Loucy (cell line): Measurements from ENCODE around the gene SELENOO.

Source experiments
- EZH2phosphoT487 ChIP-seq: fragments of 200-600 bp; IDR thresholded peaks from 2 replicates; pipeline ENCODE4 v1.6.1; 2018; ENCODE audit warnings: antibody characterized with exemption, mild to moderate bottlenecking, moderate library complexity, borderline replicate concordance
- TF ChIP-seq, protein P1 (sequence below): fragments of 200-600 bp; sonication (generic); conservative IDR thresholded peaks from 2 replicates; pipeline ENCODE4 v1.5.1; 2014; ENCODE audit warnings: mild to moderate bottlenecking, antibody characterized with exemption, low read length

- TF ChIP-seq, protein P1, sequence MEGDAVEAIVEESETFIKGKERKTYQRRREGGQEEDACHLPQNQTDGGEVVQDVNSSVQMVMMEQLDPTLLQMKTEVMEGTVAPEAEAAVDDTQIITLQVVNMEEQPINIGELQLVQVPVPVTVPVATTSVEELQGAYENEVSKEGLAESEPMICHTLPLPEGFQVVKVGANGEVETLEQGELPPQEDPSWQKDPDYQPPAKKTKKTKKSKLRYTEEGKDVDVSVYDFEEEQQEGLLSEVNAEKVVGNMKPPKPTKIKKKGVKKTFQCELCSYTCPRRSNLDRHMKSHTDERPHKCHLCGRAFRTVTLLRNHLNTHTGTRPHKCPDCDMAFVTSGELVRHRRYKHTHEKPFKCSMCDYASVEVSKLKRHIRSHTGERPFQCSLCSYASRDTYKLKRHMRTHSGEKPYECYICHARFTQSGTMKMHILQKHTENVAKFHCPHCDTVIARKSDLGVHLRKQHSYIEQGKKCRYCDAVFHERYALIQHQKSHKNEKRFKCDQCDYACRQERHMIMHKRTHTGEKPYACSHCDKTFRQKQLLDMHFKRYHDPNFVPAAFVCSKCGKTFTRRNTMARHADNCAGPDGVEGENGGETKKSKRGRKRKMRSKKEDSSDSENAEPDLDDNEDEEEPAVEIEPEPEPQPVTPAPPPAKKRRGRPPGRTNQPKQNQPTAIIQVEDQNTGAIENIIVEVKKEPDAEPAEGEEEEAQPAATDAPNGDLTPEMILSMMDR = no peak
- TF ChIP-seq EZH2phosphoT487 = no peak
Observed at GRCh38 chr22:50226875-50227165, 26.0 kb downstream of the SELENOO start.
